NCI-H69 (cell line): ENCODE results near the gene CYLD.

ENCODE experiments used
- DNase-seq: peaks from one replicate; lab custom pipeline; 2025; lab: John Stamatoyannopoulos, UW

Gene CYLD

GRCh38 chr16:50740736-50741135 is 1.1 kb upstream of the CYLD start:
- no peak for DNase-seq

DNA sequence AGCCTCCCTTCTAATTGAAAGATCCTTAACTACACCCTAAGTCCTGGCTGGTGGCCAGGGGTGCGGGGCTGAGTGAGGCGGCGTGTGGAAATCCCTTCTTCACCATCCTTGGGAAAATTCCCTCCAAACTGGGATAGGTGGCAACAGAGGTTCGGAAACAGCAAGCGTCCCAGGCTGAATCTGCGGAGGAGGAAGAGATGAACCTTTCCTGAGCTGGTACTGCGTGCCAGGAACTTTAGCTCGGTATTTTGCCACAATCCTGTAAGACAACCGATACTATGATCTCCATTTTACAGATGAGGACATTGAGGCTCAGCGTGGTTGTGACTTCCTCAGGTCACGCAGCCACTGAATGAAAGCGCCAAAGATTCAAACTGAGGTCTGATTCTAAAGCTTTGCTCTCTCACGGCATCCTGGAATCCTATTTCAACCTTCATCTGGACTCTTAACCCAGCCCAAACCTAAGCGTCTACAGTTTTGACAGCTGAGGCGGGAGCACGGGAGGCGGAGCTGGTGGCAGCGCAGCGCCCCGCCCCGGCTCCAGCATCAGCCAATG is 583 bp upstream of the CYLD start:
- peak; percentile 47 for DNase-seq

DNA sequence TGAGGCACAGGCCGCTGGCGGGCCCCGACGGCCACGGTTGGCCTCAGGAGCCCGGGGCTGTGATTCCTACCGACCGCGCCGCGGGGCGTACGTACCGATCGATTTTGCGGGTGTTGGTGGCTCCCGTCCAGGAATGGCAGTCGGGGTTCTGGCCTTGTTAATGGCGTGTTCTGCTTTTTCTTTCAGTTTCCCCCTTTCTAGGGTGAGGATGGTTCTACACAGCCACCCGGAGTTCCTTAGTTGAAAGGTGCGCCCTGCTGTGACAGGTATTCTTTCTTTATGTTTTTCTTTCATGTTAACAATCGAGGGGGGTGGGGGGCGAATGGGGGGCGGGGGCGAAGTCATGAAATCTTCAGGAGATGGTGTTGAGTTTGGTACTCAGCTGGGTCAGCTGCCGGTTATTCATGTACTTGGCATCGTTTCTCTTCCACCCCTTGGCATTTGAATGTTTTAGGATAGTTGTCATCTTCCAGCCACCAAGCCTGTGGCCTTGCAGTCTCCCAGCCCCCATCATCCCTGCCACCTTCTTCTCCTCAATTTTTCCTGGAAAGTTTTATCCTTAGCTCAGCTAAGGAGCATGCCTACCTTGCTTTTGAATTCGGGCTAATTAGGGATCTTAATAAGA is 802 bp downstream of the CYLD start:
- peak; percentile 20 for DNase-seq

DNA sequence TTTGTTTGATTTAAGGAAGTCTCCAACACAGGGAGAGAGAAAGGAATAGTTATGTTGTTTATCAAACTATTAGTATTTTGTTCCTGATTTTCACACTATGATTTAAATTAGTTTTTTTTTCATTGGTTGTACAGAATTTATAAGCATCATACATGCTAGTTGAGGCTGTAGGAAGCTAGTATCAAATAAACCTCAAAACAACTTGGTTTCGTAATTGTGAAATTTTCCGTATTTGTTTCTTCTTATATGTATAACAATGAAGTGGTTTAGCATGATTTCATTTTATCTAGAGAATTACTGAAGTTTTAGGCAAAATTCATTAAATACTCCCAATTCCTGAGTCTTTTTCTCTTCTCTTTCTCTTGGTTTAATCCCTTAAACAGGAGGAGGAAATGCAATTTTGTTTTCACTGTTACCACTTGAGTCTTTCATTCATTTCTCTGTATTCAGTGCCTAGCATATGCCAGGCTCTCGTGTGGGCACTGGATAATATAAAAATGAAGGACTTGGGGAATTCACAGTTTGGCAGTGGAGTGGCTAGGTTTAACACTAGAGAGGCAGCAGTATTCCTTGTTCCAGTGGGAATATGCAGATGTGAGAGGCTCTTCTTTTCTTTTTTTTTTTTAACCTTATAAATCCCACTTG is 1.8 kb downstream of the CYLD start:
- no peak for DNase-seq

- DNase-seq: no peak
These were observed 3.0 kb downstream of the CYLD start for GRCh38 chr16:50744881-50745280.

- no peak for DNase-seq
These were observed 4.1 kb downstream of the CYLD start for GRCh38 chr16:50745940-50746339.

- DNase-seq: peak; percentile 1
These were observed 5.5 kb downstream of the CYLD start for GRCh38 chr16:50747207-50747956.

- DNase-seq: no peak
These were observed 9.6 kb downstream of the CYLD start for GRCh38 chr16:50751528-50751927.

DNA sequence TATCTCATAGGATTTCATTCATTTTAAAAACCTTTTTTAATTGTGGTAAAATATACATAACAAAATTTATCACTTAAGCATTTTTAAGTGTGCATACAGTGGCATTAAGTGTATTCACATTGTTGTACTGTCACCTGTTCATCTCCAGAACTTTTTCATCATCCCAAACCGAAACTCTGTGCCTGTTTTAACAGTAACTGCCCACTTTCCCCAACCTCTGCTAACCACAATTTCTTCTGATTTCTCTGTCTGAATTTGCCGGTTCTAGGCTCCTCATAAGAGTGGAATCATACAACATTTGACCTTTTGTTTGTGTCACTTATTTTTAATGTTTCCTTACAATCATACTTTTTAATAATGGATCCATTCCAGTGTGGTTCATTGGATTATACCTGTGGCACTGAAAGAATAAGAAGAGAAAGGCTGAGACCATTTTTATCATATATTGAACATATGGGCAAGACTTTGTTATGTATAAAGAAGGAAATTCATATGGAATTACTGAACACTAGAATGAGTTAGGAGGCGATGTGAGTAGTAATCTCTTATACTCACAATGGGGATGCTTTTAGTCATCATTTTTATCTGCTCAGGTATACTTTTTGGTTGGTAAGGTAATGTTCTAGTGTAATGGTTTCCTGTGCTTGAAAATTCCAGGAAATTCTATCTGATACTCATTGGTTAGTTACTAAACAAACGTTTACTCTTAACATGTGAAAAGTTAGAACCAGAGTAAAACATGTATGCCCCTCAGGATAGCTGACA is 10.8 kb downstream of the CYLD start:
- no peak for DNase-seq

DNA sequence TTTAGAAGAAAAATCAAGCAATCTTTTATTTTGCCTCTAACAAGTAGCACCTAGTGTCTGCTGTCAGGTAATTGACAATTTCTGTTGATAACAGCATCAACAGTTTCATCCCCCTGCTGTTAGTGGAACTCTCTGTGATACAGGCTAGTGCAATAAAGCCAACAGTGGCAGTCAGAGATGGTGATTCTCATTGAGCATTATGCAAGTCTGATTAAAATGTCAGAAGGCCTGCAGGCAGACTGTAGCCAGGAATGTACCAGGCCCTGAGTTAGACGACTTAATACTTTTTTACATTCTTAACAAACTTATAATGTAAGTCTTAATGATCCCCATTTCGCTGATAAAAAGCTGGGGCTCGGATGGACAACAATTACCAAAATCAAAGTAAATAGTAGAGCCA is 14.6 kb downstream of the CYLD start:
- DNase-seq: no peak

DNA sequence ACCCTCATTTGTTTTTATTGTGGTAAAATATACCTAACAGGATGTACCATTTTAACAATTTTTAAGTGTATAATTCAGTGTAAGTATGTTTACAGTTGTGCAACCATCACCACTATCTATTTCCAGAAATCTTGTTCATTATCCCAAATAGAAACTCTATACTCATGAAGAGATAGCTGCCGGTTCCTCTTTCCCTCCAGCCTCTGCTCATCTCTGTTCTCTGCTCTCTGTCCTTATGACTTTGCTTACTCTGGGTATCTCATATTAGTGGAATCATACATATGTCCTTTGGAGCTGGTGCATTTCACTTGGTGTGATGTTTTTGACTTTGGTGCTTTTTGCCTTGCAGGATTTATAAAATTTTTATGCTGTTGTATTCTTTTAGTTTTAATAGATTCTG is 19.4 kb downstream of the CYLD start:
- DNase-seq: no peak

- no peak for DNase-seq
These were observed 20.4 kb downstream of the CYLD start for GRCh38 chr16:50762241-50762640.

GRCh38 chr16:50763211-50763610 is 21.3 kb downstream of the CYLD start:
- no peak for DNase-seq

GRCh38 chr16:50765260-50765659 is 23.4 kb downstream of the CYLD start:
- no peak for DNase-seq

- no peak for DNase-seq
These were observed 24.0 kb downstream of the CYLD start for GRCh38 chr16:50765861-50766260.

DNA sequence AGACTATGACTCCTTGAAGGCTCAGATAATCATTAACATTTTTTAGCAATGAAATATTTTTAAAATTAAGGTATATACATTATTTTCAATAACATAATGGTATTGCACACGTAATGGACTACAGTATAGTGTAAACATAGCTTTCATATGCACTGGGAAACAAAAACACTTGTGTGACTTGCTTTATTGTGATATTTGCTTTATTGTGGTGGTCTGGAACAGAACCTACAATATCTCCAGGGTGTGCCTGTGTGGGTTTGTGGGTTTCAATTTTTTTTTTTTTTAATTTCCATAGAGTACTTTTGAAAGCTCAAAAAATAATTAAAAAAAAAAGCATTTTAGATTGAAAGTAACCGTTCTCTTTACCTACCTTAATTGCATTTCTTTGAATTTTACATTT is 25.3 kb downstream of the CYLD start:
- DNase-seq: no peak

DNA sequence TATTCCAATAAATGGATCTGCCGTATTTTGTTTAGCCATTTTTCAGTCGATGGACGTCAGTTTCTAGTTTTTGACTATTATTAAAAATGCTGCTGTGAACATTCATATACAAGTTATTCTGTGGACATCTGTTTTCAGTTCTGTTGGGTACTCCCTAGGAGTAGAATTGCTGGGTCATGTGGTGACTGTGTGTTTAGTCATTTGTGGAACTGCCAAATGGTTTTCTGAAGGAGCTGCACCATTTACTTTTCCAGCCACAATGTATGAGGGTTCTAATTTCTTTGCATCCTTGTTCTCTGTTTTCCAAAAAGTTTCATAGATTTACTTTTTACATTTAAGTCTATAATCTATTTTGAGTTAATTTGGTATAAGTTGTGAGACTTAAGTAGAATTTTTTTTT is 29.5 kb downstream of the CYLD start:
- DNase-seq: no peak

- no peak for DNase-seq
These were observed 32.5 kb downstream of the CYLD start for GRCh38 chr16:50774405-50774804.

DNA sequence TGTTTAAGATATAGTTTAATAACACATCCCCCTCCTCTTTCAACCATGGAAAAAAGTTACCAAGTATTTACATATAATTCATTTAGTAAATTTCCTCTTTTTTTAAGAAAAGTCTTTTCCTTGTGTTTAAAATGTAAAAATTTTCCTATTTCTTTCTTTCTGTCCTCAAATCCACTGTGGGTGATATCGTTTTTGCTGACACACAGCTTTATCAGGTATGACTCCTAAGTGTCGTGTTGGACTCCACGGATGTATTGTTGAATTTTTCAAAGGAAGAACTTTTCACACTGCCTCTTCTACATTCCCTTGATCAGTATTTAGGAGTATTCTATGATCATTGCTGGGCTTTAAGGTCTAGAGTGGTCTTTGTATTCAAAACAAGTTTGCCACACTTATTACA is 33.1 kb downstream of the CYLD start:
- no peak for DNase-seq

- no peak for DNase-seq
These were observed 34.2 kb downstream of the CYLD start for GRCh38 chr16:50776037-50776436.

DNA sequence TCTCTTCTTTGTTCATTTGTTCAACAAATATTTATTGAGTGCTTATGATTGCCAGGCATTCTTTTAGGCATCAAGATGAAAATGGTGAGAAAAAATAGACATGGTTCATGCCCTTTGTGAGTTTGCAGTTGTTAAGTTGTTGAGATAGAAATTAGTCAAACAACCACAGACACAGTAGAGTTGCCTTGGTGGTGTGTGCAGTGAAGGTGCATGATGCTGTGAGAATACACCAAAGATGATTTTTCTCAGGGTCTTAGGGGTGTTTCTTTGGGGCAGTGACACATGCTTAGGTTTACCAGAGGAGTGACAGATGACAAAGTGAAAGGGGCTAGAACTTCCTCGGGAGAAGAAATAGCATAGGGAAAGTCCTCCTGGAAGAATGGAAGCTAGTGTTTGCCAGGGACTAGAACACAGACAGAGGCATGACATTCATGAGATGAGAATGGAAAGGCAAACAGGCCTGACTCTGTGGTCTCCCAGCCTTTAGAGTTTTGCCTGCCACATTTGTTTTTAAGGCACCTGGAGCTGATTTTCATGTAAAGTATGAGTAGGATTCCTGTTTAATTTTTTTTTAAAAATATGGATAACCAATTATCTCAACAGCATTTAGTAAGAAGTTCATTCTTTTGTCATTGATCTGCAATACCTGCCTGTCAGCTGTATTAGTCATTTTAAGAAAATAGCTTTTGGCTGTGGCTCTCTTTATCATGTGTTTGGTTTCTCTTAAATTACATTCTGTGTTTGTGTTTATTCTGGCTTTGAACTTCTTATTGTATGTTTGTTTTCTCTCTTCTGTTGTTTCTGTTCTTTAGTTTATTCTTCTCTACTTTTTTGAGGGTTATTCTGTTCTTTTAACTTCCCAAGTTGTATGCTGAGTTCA is 36.6 kb downstream of the CYLD start:
- no peak for DNase-seq
